A549 (cell line): ENCODE results near the gene PRPSAP2. TPM values are rescaled to one million over a fixed set of nuclear protein-coding genes. Genes with fewer than 3 reads are reported as not detected.

ENCODE experiments used
- ATAC-seq, 2 experiments: fragments of 200-7000 bp in 1 of 2; fragments of >200 bp in 1 of 2; cut with Nextera tagmentation in 1 of 2; cut with Tn5 transposase in 1 of 2; 3 replicates each; pipeline versions ENCODE4 v1.8.0 to v1.9.1; 2018 to 2020; ENCODE audit warnings: mild to moderate bottlenecking in 1 of 2, moderate library complexity in 1 of 2
- CTCF ChIA-PET: fragments of 300-600 bp; sonication (Branson Sonifier 250); formaldehyde crosslinking; extraction: SDS; loops from one replicate; lab custom pipeline; 2021; ENCODE audit warnings: antibody characterized with exemption, inconsistent platforms; lab: Yijun Ruan, JAX
- POLR2A ChIA-PET: fragments of 350-600 bp; formaldehyde crosslinking; extraction: SDS; loops from one replicate; lab custom pipeline; 2021; ENCODE audit warnings: antibody characterized with exemption, inconsistent platforms; lab: Yijun Ruan, JAX
- DNase-seq, 2 experiments: peaks; one replicate each; pipeline versions ENCODE4 v3.0.0 to v3.0.0-alpha.2; 2011 to 2016; ENCODE audit warnings: low read depth in 1 of 2, low spot score in 1 of 2
- FAIRE-seq: peaks from 2 replicates; lab custom pipeline; 2011; peaks lifted over from hg19 to GRCh38; lab: Jason Lieb, UNC
- H3K27ac ChIP-seq, 2 experiments: fragments of >200 bp; sonication (Bioruptor Twin); formaldehyde crosslinking; 3 replicates each; pipeline ENCODE4 v1.5.1; 2016 to 2017
- H3K4me1 ChIP-seq: fragments of >200 bp; sonication (Bioruptor Twin); formaldehyde crosslinking; 3 replicates; pipeline ENCODE4 v1.6.1; 2016
- H3K4me2 ChIP-seq: fragments of >200 bp; sonication (Bioruptor Twin); formaldehyde crosslinking; 3 replicates; pipeline ENCODE4 v1.6.1; 2016
- H3K4me3 ChIP-seq: fragments of >200 bp; sonication (Bioruptor Twin); formaldehyde crosslinking; 3 replicates; pipeline ENCODE4 v1.5.1; 2016
- H3K9me3 ChIP-seq: fragments of >200 bp; sonication (Bioruptor Twin); formaldehyde crosslinking; 3 replicates; pipeline ENCODE4 v1.6.1; 2016
- BHLHE40 ChIP-seq: IDR thresholded peaks from 2 replicates; pipeline ENCODE4 v1.6.1; 2012; ENCODE audit warnings: low read depth, low read length, inconsistent platforms
- CHD4 ChIP-seq: fragments of 200-600 bp; sonication (generic); IDR thresholded peaks from 2 replicates; pipeline ENCODE4 v1.6.1; 2016; ENCODE audit warnings: antibody characterized with exemption, mild to moderate bottlenecking, borderline replicate concordance
- EP300 ChIP-seq, 2 experiments: fragments of >200 bp; sonication (Bioruptor Twin); formaldehyde crosslinking; IDR thresholded peaks; 2 replicates in 1 of 2; 3 replicates in 1 of 2; pipeline ENCODE4 v1.6.1; 2016 to 2017
- FOSB ChIP-seq: fragments of 250-450 bp; sonication (Bioruptor Pico); IDR thresholded peaks from 2 replicates; pipeline ENCODE4 v1.5.0; 2020; ENCODE audit warnings: mild to moderate bottlenecking, moderate library complexity
- JUNB ChIP-seq: fragments of >200 bp; sonication (Bioruptor Twin); formaldehyde crosslinking; IDR thresholded peaks from 2 replicates; pipeline ENCODE4 v1.6.1; 2016
- KDM5A ChIP-seq: fragments of 200-600 bp; sonication (generic); IDR thresholded peaks from 2 replicates; pipeline ENCODE4 v1.6.1; 2016; ENCODE audit warnings: antibody characterized with exemption, mild to moderate bottlenecking
- MAFK ChIP-seq: fragments of 450-650 bp; IDR thresholded peaks from 2 replicates; pipeline ENCODE4 v1.6.1; 2014; ENCODE audit not compliant: partially characterized antibody
- NFE2L2 ChIP-seq: fragments of 150-350 bp; conservative IDR thresholded peaks from 2 replicates; pipeline ENCODE4 v1.6.1; 2014; ENCODE audit warnings: low read length
- PHF8 ChIP-seq: fragments of 200-600 bp; sonication (generic); IDR thresholded peaks from 2 replicates; pipeline ENCODE4 v1.6.1; 2016; ENCODE audit warnings: low read depth, mild to moderate bottlenecking, antibody characterized with exemption, moderate library complexity, borderline replicate concordance
- SMC3 ChIP-seq: fragments of >200 bp; sonication (Bioruptor Twin); formaldehyde crosslinking; IDR thresholded peaks from 3 replicates; pipeline ENCODE4 v1.6.1; 2018; ENCODE audit warnings: inconsistent platforms
- WGBS: methylation state at CpG from one replicate; pipeline ENCODE4 v1.1.6; 2017; ENCODE audit errors: missing lambda C conversion rate; 5-methylcytosine and 5-hydroxymethylcytosine counted together
- polyA plus RNA-seq, 4 experiments: library from polyadenylated mRNA; depleted of rRNA in 3 of 4; stranded (reverse); fragments of >200 nt; fragmentation: RNase III in 1 of 4; extraction: RNeasy Plus Mini Kit Qiagen cat#74134 plus additional on column Dnase treatment in 1 of 4; gene quantifications; 2 replicates in 3 of 4; 3 replicates in 1 of 4; pipeline ENCODE4 v1.2.3, GENCODE V29; 2011 to 2017
- TF ChIP-seq, protein P1 (sequence below): fragments of 150-350 bp; IDR thresholded peaks from 2 replicates; pipeline ENCODE4 v1.6.1; 2014; ENCODE audit warnings: low read depth, mild to moderate bottlenecking, low read length
- TF ChIP-seq, protein P2 (sequence below): fragments of 200-600 bp; sonication (generic); IDR thresholded peaks from 2 replicates; pipeline ENCODE4 v1.6.1; 2016; ENCODE audit warnings: antibody characterized with exemption, mild to moderate bottlenecking, moderate library complexity
- TF ChIP-seq, protein P3 (sequence below): fragments of >200 bp; sonication (Bioruptor Twin); formaldehyde crosslinking; IDR thresholded peaks from 3 replicates; pipeline ENCODE4 v1.5.1; 2016

The PRPSAP2 gene
- polyA plus RNA-seq, 2 of the 4 experiments (the other 2 are of a cell fraction) = 53.3 to 82.1 TPM

DNA sequence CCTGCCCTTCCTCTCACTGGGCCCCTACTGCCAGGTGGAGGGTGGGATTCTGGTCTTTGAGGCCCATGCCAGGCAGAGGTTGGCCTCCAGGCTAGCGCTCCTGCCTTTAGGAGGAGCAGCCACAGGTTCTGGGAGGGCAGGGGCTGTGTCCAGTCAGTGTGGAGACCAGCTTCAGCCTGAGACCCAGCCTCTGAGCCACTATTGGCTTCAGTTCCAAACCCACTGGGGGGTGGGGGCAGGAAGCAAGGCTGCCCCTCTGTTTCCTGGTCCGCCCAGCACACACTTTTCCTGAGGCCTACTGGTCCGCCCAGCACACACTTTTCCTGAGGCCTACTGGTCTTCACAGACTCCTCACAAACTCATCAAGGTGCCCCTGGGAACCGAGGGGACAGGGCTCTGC, 110.4 kb downstream of the PRPSAP2 start:
- ATAC-seq (peak; percentile 1 to 2; a peak in 1 of 6 replicates), FAIRE-seq (no peak), DNase-seq (no peak)
- WGBS = 90% methylated on average over 4 of the region's 4 CpGs
- TF ChIP-seq MAFK (no peak), SMC3 (no peak), NFE2L2 (no peak), EP300 (IDR thresholded peaks at IDR 0.05) (no peak), KDM5A (no peak), FOSB (CRISPR knock-in tag) (no peak), BHLHE40 (no peak), CHD4 (no peak)
- TF ChIP-seq, protein P1, sequence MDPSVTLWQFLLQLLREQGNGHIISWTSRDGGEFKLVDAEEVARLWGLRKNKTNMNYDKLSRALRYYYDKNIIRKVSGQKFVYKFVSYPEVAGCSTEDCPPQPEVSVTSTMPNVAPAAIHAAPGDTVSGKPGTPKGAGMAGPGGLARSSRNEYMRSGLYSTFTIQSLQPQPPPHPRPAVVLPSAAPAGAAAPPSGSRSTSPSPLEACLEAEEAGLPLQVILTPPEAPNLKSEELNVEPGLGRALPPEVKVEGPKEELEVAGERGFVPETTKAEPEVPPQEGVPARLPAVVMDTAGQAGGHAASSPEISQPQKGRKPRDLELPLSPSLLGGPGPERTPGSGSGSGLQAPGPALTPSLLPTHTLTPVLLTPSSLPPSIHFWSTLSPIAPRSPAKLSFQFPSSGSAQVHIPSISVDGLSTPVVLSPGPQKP = no peak
- TF ChIP-seq, protein P2, sequence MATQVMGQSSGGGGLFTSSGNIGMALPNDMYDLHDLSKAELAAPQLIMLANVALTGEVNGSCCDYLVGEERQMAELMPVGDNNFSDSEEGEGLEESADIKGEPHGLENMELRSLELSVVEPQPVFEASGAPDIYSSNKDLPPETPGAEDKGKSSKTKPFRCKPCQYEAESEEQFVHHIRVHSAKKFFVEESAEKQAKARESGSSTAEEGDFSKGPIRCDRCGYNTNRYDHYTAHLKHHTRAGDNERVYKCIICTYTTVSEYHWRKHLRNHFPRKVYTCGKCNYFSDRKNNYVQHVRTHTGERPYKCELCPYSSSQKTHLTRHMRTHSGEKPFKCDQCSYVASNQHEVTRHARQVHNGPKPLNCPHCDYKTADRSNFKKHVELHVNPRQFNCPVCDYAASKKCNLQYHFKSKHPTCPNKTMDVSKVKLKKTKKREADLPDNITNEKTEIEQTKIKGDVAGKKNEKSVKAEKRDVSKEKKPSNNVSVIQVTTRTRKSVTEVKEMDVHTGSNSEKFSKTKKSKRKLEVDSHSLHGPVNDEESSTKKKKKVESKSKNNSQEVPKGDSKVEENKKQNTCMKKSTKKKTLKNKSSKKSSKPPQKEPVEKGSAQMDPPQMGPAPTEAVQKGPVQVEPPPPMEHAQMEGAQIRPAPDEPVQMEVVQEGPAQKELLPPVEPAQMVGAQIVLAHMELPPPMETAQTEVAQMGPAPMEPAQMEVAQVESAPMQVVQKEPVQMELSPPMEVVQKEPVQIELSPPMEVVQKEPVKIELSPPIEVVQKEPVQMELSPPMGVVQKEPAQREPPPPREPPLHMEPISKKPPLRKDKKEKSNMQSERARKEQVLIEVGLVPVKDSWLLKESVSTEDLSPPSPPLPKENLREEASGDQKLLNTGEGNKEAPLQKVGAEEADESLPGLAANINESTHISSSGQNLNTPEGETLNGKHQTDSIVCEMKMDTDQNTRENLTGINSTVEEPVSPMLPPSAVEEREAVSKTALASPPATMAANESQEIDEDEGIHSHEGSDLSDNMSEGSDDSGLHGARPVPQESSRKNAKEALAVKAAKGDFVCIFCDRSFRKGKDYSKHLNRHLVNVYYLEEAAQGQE = no peak
- Histone ChIP-seq H3K4me1 (peaks cover 40% of the 10 kb centered on the region), H3K4me2 (no peak overlapping the region), H3K4me3 (no peak overlapping the region), H3K27ac (peak overlapping the region in 1 of 2 experiments; percentile 73; a peak in 3 of 6 replicates), H3K9me3 (no peaks in the 10 kb centered on the region)
- CTCF ChIA-PET = interaction anchor here (1.0 to 3.0 kb wide), 3 partner anchors 10 to 53 kb away, joined by 3 to 14 read pairs (median 3); no protein-coding TSS in a partner anchor
- POLR2A ChIA-PET = no interaction called here

DNA sequence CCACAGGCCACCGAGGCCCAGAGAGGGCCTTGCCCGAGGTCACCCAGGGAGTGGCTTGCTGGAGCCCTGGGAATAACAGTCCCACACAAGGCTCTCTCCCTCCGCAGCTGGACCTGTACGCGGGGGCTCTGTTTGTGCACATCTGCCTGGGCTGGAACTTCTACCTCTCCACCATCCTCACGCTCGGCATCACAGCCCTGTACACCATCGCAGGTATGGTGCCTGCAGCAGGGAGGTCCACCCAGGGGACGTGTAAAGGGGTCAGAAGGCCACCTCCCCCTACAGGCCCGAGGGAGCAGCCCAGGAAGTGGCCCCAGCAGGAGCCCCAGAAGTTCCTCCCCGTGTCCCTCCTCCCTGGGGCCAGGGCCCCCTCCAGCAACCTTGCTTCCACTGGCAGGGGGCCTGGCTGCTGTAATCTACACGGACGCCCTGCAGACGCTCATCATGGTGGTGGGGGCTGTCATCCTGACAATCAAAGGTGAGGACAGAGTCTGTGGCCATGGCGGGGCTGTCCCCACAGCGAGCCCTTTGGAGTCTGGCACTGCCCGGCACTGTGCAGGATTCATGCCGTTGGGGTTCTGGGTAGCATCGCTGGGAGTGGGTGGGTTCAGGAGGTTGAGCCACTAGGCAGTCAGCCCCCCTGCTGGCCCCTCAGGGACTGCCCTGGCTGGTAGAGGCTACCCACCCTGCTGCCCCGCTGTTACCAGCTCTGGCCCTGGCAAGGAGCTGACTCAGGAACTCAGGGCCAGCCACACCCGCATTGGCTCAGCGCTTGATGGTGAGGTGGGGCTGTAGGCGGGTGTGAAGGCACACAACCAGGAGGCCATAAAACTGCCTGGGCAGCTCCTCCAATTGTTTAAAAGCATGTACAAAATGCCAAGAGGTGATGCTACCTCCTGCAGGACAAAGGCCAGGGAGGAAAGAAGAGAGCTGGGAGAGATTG, 111.3 kb downstream of the PRPSAP2 start:
- ATAC-seq (peak; percentile 9 to 53; a peak in 3 of 6 replicates), FAIRE-seq (no peak), DNase-seq (peak; percentile 54 to 58)
- peaks cover 40% of the 10 kb centered on the region for H3K4me1 ChIP-seq
- CTCF ChIA-PET = interaction anchor here (3.0 to 20.6 kb wide), 2 partner anchors 8 to 9 kb away, joined by 14 to 215 read pairs; no protein-coding TSS in a partner anchor
- POLR2A ChIA-PET = no interaction called here
- TF ChIP-seq PHF8 (no peak), MAFK (peak; percentile 75)
- 0 out of 3 replicates have a peak overlapping the region, but pooled peaks have one; percentile 8 for H3K4me2 ChIP-seq
- WGBS = 79% methylated on average over 23 of the region's 23 CpGs
- no peak overlapping the region for H3K4me3 ChIP-seq
- peak overlapping the region in 1 of 2 experiments; percentile 73; a peak in 3 of 6 replicates for H3K27ac ChIP-seq
- H3K9me3 ChIP-seq = no peaks in the 10 kb centered on the region

DNA sequence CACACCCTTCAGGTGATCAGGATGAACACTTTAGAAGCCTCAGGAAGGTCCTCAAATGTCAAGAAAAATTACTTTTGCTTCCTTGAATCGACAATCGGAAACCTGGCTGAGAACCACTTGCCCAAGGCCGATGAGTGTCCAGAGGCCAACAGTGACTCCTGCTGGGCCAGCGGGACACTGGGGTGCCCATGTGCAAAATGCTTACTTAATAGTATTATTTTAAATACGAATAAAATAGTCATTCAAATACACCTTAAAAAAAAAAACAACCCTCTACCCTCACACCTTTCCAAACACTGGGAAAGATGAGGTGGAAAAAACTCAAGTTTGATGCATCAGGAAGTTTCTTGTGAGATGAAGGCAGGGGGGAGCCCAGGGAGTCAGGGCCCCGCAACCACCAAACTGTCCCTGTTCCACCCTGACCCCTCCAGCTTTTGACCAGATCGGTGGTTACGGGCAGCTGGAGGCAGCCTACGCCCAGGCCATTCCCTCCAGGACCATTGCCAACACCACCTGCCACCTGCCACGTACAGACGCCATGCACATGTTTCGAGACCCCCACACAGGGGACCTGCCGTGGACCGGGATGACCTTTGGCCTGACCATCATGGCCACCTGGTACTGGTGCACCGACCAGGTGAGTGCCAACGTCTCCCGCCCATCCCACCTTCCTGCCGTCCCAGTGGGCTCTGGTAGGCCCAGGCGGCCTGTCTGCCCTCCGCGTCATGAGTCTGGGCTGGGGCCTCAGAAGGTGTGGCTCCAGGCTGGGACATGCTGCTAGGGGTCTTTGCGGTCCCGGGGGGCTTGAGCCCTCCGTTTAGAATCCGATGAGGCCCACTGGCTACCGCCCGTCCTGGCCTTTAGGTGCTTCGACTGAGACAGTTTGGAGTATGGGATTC, 112.9 kb downstream of the PRPSAP2 start:
- FAIRE-seq (no peak), DNase-seq (peak in 1 of 2 experiments; percentile 38), ATAC-seq (no peak)
- Histone ChIP-seq H3K4me2 (no peak overlapping the region), H3K9me3 (no peaks in the 10 kb centered on the region), H3K4me3 (no peak overlapping the region), H3K4me1 (peaks cover 33% of the 10 kb centered on the region), H3K27ac (peak overlapping the region in 1 of 2 experiments; percentile 73; a peak in 2 of 6 replicates)
- ChIA-PET CTCF (interaction anchor here (3.0 to 20.6 kb wide), 2 partner anchors 8 to 10 kb away, joined by 14 to 215 read pairs; no protein-coding TSS in a partner anchor), POLR2A (no interaction called here)
- TF ChIP-seq, protein P3, sequence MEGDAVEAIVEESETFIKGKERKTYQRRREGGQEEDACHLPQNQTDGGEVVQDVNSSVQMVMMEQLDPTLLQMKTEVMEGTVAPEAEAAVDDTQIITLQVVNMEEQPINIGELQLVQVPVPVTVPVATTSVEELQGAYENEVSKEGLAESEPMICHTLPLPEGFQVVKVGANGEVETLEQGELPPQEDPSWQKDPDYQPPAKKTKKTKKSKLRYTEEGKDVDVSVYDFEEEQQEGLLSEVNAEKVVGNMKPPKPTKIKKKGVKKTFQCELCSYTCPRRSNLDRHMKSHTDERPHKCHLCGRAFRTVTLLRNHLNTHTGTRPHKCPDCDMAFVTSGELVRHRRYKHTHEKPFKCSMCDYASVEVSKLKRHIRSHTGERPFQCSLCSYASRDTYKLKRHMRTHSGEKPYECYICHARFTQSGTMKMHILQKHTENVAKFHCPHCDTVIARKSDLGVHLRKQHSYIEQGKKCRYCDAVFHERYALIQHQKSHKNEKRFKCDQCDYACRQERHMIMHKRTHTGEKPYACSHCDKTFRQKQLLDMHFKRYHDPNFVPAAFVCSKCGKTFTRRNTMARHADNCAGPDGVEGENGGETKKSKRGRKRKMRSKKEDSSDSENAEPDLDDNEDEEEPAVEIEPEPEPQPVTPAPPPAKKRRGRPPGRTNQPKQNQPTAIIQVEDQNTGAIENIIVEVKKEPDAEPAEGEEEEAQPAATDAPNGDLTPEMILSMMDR = peak; percentile 22; the same call in 2 of the 3 replicates
- no peak for TF ChIP-seq JUNB
- WGBS = 97% methylated on average over 25 of the region's 28 CpGs
